IPS-15b (cell line): ENCODE results near the gene KRTAP6-2.

ENCODE experiments used
- H3K27me3 ChIP-seq: one replicate; pipeline ENCODE4 v1.6.1; 2013; ENCODE audit warnings: low read length; ENCODE audit not compliant: control insufficient read depth, insufficient read depth
- H3K36me3 ChIP-seq: one replicate; pipeline ENCODE4 v1.6.1; 2013; ENCODE audit warnings: low read length; ENCODE audit not compliant: control insufficient read depth, insufficient read depth
- H3K4me1 ChIP-seq: one replicate; pipeline ENCODE4 v1.6.1; 2013; ENCODE audit warnings: mild to moderate bottlenecking, low read length; ENCODE audit not compliant: control insufficient read depth, insufficient read depth
- H3K4me3 ChIP-seq: one replicate; pipeline ENCODE4 v1.5.1; 2013; ENCODE audit warnings: low read depth, low read length
- H3K9ac ChIP-seq: one replicate; pipeline ENCODE4 v1.6.1; 2013; ENCODE audit warnings: low read depth, mild to moderate bottlenecking, low read length
- H3K9me3 ChIP-seq: one replicate; pipeline ENCODE4 v1.6.1; 2013; ENCODE audit warnings: mild to moderate bottlenecking, low read length; ENCODE audit not compliant: control insufficient read depth, insufficient read depth

The KRTAP6-2 gene

GRCh38 chr21:30615199-30615598 lies 16.5 kb upstream of the KRTAP6-2 start:
- Histone ChIP-seq H3K36me3 (no peaks in the 10 kb centered on the region), H3K9me3 (no peaks in the 10 kb centered on the region), H3K27me3 (no peaks in the 10 kb centered on the region), H3K4me1 (no peaks in the 10 kb centered on the region), H3K9ac (no peak overlapping the region), H3K4me3 (no peak overlapping the region)

GRCh38 chr21:30613836-30614235 lies 15.1 kb upstream of the KRTAP6-2 start, which contains the start of gene KRTAP6-1:
TSS of gene KRTAP6-1 (minus strand) at chr21:30613930. CDS start at chr21:30613904, 26 bp downstream.
- no peak within 1 kb of the TSS for H3K9ac ChIP-seq
- H3K9me3 ChIP-seq: no peaks in the 10 kb centered on the region
- no peaks in the 10 kb centered on the region for H3K27me3 ChIP-seq
- no peaks in the 10 kb centered on the region for H3K36me3 ChIP-seq
- no peaks in the 10 kb centered on the region for H3K4me1 ChIP-seq
- no peak within 1 kb of the TSS for H3K4me3 ChIP-seq

DNA sequence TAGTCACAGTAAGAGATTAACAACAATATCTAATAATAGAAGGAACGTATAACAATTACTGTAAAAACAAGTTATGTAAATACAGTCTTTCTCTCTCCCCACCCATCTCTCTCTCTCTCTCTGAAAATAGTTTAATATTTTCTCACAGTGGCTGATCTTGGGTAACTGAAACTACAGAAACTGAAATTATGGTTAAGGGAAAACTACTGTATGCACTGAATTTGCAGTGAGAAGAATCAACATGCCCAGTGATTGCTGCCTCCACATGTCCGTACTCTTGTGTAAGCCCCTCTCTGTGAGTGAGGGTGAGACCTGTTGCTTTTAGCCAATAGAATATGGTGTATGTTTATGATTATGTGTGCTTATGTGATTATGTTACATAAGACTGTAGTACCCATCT lies 13.4 kb upstream of the KRTAP6-2 start:
- no peaks in the 10 kb centered on the region for H3K36me3 ChIP-seq
- no peak overlapping the region for H3K9ac ChIP-seq
- H3K27me3 ChIP-seq: no peaks in the 10 kb centered on the region
- H3K9me3 ChIP-seq: no peaks in the 10 kb centered on the region
- no peaks in the 10 kb centered on the region for H3K4me1 ChIP-seq
- H3K4me3 ChIP-seq: no peak overlapping the region

DNA sequence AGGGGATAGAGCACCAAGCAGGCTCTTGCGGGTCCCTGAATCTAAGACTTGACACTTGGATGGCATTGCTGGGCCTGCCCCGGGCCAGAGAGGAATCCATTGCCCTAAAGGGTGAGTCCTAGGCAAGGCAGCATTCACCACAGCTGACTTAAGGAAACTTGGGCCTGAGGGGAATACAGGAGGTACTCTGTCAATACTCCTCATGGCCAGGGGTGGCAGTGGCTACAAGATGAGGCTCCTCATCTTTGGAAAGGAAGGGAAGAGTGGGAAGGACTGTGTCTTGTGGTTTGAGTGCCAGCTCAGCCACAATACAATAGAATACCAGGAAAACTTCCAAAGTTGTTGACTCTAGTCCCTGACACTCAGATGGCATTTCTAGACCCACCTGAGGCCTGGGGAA lies 7.3 kb upstream of the KRTAP6-2 start:
- H3K36me3 ChIP-seq: no peaks in the 10 kb centered on the region
- H3K27me3 ChIP-seq: no peaks in the 10 kb centered on the region
- no peaks in the 10 kb centered on the region for H3K9me3 ChIP-seq
- no peak overlapping the region for H3K4me3 ChIP-seq
- no peak overlapping the region for H3K9ac ChIP-seq
- no peaks in the 10 kb centered on the region for H3K4me1 ChIP-seq

DNA sequence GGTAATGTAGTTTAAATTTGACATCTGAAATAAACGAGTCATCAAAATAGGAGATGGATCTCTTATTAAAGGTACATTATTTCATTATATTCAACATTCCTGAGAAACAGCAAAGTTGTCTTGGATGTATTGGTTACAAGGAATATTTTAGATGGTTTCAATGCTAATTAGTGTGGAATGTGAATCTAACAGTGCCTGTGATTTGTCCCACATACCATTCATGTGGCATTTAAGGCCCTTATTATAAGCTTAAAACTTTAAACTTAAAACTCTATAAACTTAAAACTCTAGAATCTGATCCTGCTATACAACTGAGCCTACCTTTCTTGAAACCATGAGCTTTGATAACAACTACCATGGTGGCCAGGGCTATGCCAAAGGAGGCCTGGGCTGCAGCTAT lies 2.1 kb upstream of the KRTAP6-2 start, which contains the start of gene KRTAP22-1:
Gene KRTAP22-1 (plus strand): TSS at position 301 of the 400 bp plus-strand sequence.
- no peaks in the 10 kb centered on the region for H3K4me1 ChIP-seq
- no peaks in the 10 kb centered on the region for H3K36me3 ChIP-seq
- H3K4me3 ChIP-seq: no peak within 1 kb of the TSS
- H3K9me3 ChIP-seq: no peaks in the 10 kb centered on the region
- H3K27me3 ChIP-seq: no peaks in the 10 kb centered on the region
- no peak within 1 kb of the TSS for H3K9ac ChIP-seq

DNA sequence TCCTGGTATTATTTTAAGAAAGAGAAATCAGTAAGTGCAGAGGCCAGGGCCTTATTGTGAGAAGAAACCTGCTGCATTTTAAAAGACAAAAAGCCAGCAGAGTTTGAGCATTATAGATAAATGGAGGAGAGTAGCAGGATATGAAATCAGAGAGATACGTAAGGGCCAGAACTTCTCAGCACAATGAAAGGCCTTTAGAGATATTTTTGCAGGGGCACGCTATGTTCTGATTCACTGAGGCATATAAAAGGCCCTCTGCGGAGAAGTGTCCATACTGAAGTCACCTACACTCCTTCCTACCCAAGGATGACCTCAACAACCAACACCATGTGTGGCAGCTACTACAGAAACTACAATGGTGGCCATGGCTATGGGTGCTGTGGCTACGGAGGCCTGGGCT lies 6.6 kb downstream of the KRTAP6-2 start, which contains the start of gene KRTAP6-3:
Gene KRTAP6-3 (plus strand): TSS at position 301 of the 400 bp plus-strand sequence. CDS start 6 bp downstream, at position 307.
- Histone ChIP-seq H3K4me3 (no peak within 1 kb of the TSS), H3K27me3 (no peaks in the 10 kb centered on the region), H3K9ac (no peak within 1 kb of the TSS), H3K36me3 (no peaks in the 10 kb centered on the region), H3K9me3 (no peaks in the 10 kb centered on the region), H3K4me1 (no peaks in the 10 kb centered on the region)

DNA sequence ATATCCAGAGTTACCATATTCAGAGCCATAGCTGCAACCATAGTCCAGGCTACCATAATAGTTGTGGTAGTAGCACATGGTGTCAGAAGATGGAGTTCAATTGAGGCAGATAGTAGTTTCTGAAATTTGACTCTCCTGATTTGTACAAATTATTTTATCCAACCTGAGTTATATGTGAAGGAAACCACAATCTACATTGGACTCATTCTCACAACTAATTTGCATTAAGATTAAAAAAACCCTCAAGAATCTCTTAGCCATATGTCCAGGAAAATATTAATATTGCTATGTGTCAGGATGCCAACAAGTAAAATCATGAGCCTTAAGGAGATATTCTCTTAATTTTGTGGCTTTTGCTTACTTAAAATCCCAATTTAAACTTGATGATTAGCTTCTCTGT lies 8.4 kb downstream of the KRTAP6-2 start, which contains the start of gene KRTAP22-2:
Gene KRTAP22-2 (minus strand): TSS at position 101 of the 400 bp plus-strand sequence.
- no peak within 1 kb of the TSS for H3K9ac ChIP-seq
- no peak within 1 kb of the TSS for H3K4me3 ChIP-seq
- no peaks in the 10 kb centered on the region for H3K4me1 ChIP-seq
- no peaks in the 10 kb centered on the region for H3K9me3 ChIP-seq
- no peaks in the 10 kb centered on the region for H3K27me3 ChIP-seq
- no peaks in the 10 kb centered on the region for H3K36me3 ChIP-seq

GRCh38 chr21:30582870-30583269 lies 15.8 kb downstream of the KRTAP6-2 start:
- Histone ChIP-seq H3K4me1 (no peaks in the 10 kb centered on the region), H3K4me3 (no peak overlapping the region), H3K9me3 (no peaks in the 10 kb centered on the region), H3K36me3 (no peaks in the 10 kb centered on the region), H3K27me3 (no peaks in the 10 kb centered on the region), H3K9ac (no peak overlapping the region)

DNA sequence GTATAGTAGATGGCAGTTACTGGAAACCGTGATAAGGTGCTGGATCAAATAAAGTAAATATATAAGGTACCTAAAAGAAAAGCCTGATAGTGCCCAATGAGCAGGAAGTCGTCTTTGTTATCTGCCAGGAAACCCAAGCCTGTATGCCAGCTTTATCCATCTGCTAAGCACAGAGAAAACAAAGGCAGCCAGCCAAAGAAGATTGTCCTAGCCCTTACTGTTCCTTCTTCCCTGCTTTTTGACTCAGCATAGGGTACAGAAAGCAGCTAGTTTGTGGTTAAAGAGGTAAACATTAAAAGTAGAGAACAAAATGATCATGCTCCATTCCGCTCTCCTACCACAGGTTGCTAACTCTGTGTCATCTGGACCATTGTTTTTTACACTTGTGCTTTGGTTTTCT lies 18.6 kb downstream of the KRTAP6-2 start:
- H3K4me3 ChIP-seq: no peak overlapping the region

DNA sequence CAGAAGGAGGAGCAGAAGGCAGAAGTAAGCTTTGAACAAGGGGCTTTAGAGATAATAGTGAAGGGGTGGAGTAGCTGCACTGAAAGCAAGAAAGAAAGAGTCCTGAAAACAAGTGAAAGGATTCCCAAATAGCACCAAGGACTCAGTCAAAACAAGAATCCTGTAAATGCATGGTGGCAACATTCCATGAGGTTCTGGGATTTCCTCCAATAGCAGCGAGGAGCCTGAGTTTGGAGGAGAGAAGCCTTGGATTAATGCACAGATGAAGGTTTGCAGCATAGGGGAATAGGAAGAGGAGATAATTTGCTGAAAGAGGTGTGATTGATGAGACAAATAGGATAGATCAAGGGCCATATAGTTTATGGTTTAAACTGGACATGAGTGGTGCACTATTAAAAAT lies 19.4 kb downstream of the KRTAP6-2 start:
- no peaks in the 10 kb centered on the region for H3K27me3 ChIP-seq
- H3K4me1 ChIP-seq: no peaks in the 10 kb centered on the region
- no peak overlapping the region for H3K9ac ChIP-seq
- no peaks in the 10 kb centered on the region for H3K9me3 ChIP-seq
- no peaks in the 10 kb centered on the region for H3K36me3 ChIP-seq
- no peak overlapping the region for H3K4me3 ChIP-seq

More for the DNA sequence above, 18.6 kb downstream of the KRTAP6-2 start:
- Histone ChIP-seq H3K9me3 (no peaks in the 10 kb centered on the region), H3K9ac (no peak overlapping the region), H3K36me3 (no peaks in the 10 kb centered on the region), H3K4me1 (no peaks in the 10 kb centered on the region), H3K27me3 (no peaks in the 10 kb centered on the region)

GRCh38 chr21:30577766-30578165 lies 20.9 kb downstream of the KRTAP6-2 start:
- no peak overlapping the region for H3K4me3 ChIP-seq
- H3K9ac ChIP-seq: no peak overlapping the region
- H3K4me1 ChIP-seq: no peaks in the 10 kb centered on the region
- no peaks in the 10 kb centered on the region for H3K27me3 ChIP-seq
- no peaks in the 10 kb centered on the region for H3K36me3 ChIP-seq
- no peaks in the 10 kb centered on the region for H3K9me3 ChIP-seq

DNA sequence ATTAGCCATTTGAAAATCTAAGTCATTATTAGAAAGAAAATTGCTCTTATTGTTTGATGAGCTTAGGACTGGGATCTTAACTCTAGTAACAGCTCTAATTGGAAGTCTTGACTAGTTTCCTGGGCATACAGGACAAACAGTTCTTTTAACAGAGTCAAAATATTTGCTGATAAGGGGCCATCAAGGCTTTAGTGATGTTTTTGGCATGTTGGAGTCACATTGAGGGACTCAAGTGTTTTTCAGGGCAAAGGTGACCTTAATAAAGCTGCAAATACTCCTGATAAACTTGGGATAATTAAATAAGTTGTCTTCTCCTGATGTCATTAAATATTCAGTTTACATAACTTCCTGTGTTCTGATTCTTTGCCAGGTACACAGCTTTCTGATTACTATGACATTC lies 31.1 kb downstream of the KRTAP6-2 start:
- H3K36me3 ChIP-seq: no peaks in the 10 kb centered on the region
- no peaks in the 10 kb centered on the region for H3K4me1 ChIP-seq
- H3K27me3 ChIP-seq: no peaks in the 10 kb centered on the region
- H3K4me3 ChIP-seq: no peak overlapping the region
- H3K9me3 ChIP-seq: no peaks in the 10 kb centered on the region
- H3K9ac ChIP-seq: no peak overlapping the region
